Neural cell (in vitro differentiated cells): ENCODE measurements around the gene SYPL2.

Experiments
- EP300 ChIP-seq: fragments of 450-650 bp; conservative IDR thresholded peaks from 2 replicates; pipeline ENCODE4 v1.6.1; 2014; ENCODE audit warnings: antibody characterized with exemption, mild to moderate bottlenecking, moderate library complexity; ENCODE audit not compliant: poor library complexity, severe bottlenecking
- EZH2 ChIP-seq: fragments of 200-600, 300-800 bp; shearing (Covaris generic), sonication (generic); IDR thresholded peaks from 2 replicates; pipeline ENCODE4 v1.6.1; 2014; ENCODE audit warnings: antibody characterized with exemption, low read length, borderline replicate concordance, mild to moderate bottlenecking; ENCODE audit not compliant: insufficient read depth, poor library complexity, severe bottlenecking
- MXI1 ChIP-seq: fragments of 450-650 bp; conservative IDR thresholded peaks from 2 replicates; pipeline ENCODE4 v1.6.1; 2014; ENCODE audit warnings: antibody characterized with exemption, mild to moderate bottlenecking; ENCODE audit not compliant: poor library complexity, severe bottlenecking
- POLR2AphosphoS5 ChIP-seq: IDR thresholded peaks from 2 replicates; pipeline ENCODE4 v1.6.1; 2012
- RAD21 ChIP-seq: fragments of 450-650 bp; conservative IDR thresholded peaks from 2 replicates; pipeline ENCODE4 v1.6.1; 2014; ENCODE audit warnings: antibody characterized with exemption, mild to moderate bottlenecking, moderate library complexity
- REST ChIP-seq: IDR thresholded peaks from 2 replicates; pipeline ENCODE4 v1.6.1; 2012; ENCODE audit warnings: borderline replicate concordance
- SMC3 ChIP-seq: fragments of 450-650 bp; conservative IDR thresholded peaks from 2 replicates; pipeline ENCODE4 v1.6.1; 2014; ENCODE audit warnings: antibody characterized with exemption, mild to moderate bottlenecking, moderate library complexity; ENCODE audit not compliant: poor library complexity
- TAF1 ChIP-seq: IDR thresholded peaks from 2 replicates; pipeline ENCODE4 v1.6.1; 2012; ENCODE audit warnings: low read depth
- TF ChIP-seq, protein P1 (sequence below): fragments of 450-650 bp; IDR thresholded peaks from 2 replicates; pipeline ENCODE4 v1.5.1; 2014; ENCODE audit warnings: antibody characterized with exemption, mild to moderate bottlenecking, moderate library complexity; ENCODE audit not compliant: poor library complexity, severe bottlenecking

DNA sequence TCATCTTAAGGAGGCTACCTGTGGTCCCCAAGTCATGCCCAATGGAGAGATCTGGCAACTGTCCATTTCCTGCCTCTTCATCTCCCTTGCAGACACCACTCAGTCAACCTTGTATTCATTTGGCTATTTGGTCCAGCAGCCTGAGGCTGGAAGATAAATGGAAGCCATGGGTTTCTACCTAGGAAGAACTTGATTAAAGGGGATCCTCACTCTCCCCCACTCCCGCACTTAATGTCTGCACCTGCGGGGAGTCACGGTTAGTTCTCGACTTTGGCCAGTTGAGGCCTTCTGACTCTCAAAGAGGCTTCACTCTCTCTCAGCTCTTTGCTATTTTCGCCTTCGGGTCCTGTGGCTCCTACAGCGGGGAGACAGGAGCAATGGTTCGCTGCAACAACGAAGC lies 8.9 kb downstream of the SYPL2 start:
- TF ChIP-seq, protein P1, sequence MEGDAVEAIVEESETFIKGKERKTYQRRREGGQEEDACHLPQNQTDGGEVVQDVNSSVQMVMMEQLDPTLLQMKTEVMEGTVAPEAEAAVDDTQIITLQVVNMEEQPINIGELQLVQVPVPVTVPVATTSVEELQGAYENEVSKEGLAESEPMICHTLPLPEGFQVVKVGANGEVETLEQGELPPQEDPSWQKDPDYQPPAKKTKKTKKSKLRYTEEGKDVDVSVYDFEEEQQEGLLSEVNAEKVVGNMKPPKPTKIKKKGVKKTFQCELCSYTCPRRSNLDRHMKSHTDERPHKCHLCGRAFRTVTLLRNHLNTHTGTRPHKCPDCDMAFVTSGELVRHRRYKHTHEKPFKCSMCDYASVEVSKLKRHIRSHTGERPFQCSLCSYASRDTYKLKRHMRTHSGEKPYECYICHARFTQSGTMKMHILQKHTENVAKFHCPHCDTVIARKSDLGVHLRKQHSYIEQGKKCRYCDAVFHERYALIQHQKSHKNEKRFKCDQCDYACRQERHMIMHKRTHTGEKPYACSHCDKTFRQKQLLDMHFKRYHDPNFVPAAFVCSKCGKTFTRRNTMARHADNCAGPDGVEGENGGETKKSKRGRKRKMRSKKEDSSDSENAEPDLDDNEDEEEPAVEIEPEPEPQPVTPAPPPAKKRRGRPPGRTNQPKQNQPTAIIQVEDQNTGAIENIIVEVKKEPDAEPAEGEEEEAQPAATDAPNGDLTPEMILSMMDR, result no peak
- TF ChIP-seq EZH2 (no peak), RAD21 (no peak), POLR2AphosphoS5 (no peak), MXI1 (no peak), EP300 (no peak), SMC3 (no peak), REST (no peak), TAF1 (no peak)
